CD4-positive, alpha-beta T cell (primary cell): ENCODE data around the gene CPVL. TPM values are rescaled to one million over a fixed set of nuclear protein-coding genes. Genes with fewer than 3 reads are reported as not detected.
A peak's percentile ranks its signal among the peaks of the same experiment; 100 is the strongest.

Experiments
- ATAC-seq: fragments of 200-7000 bp; cut with Tn5 transposase; one replicate; pipeline ENCODE4 v1.10.0; 2022; ENCODE audit warnings: mild to moderate bottlenecking; ENCODE audit not compliant: poor library complexity
- CTCF ChIA-PET: fragments of 350-600 bp; sonication (Branson Sonifier 250); formaldehyde crosslinking; loops from one replicate; lab custom pipeline; 2021; ENCODE audit warnings: antibody characterized with exemption, inconsistent platforms; lab: Charles Lee
- POLR2A ChIA-PET: fragments of 350-600 bp; sonication (Branson Sonifier 250); formaldehyde crosslinking; loops from one replicate; lab custom pipeline; 2021; ENCODE audit warnings: antibody characterized with exemption, inconsistent platforms; lab: Charles Lee
- DNase-seq, 14 experiments: peaks; one replicate each; pipeline ENCODE4 v3.0.0-alpha.2; 2013 to 2020; ENCODE audit warnings: mixed read lengths in 2 of 14
- H3K27ac ChIP-seq, 2 donors: one replicate each; pipeline versions ENCODE4 v1.5.1 to v1.7.0; 2013; ENCODE audit warnings: low read length in 2 of 2, low read depth in 1 of 2, mild to moderate bottlenecking in 1 of 2
- H3K27me3 ChIP-seq, 2 experiments: 1 replicate in 1 of 2; 2 replicates in 1 of 2; pipeline versions ENCODE4 v1.6.1 to v1.7.0; 2013; ENCODE audit warnings: low read length in 2 of 2, control low read depth in 1 of 2, mild to moderate bottlenecking in 1 of 2, moderate library complexity in 1 of 2; ENCODE audit not compliant: insufficient read depth in 2 of 2, control insufficient read depth in 1 of 2
- H3K36me3 ChIP-seq: one replicate; pipeline ENCODE4 v1.6.1; 2013; ENCODE audit warnings: low read length, control low read depth; ENCODE audit not compliant: insufficient read depth
- H3K4me1 ChIP-seq: one replicate; pipeline ENCODE4 v1.6.1; 2013; ENCODE audit warnings: low read length, control low read depth; ENCODE audit not compliant: insufficient read depth
- H3K4me3 ChIP-seq: one replicate; pipeline ENCODE4 v1.5.1; 2013; ENCODE audit warnings: mild to moderate bottlenecking, low read length, moderate library complexity
- H3K9me3 ChIP-seq, 2 experiments: 1 replicate in 1 of 2; 2 replicates in 1 of 2; pipeline versions ENCODE4 v1.6.1 to v1.7.0; 2013; ENCODE audit warnings: low read length in 2 of 2, mild to moderate bottlenecking in 2 of 2, control low read depth in 1 of 2, moderate library complexity in 1 of 2; ENCODE audit not compliant: control insufficient read depth in 1 of 2, insufficient read depth in 1 of 2
- H3K27ac Mint-ChIP-seq: one replicate; pipeline ENCODE4 v1.8.0; 2020; ENCODE audit warnings: mixed read lengths
- H3K27me3 Mint-ChIP-seq: one replicate; pipeline ENCODE4 v1.8.0; 2021; ENCODE audit warnings: mixed read lengths
- H3K36me3 Mint-ChIP-seq: one replicate; pipeline ENCODE4 v1.8.0; 2021; ENCODE audit warnings: low read depth, mixed read lengths
- H3K4me1 Mint-ChIP-seq: one replicate; pipeline ENCODE4 v1.8.0; 2021; ENCODE audit warnings: low read depth, mixed read lengths
- H3K4me3 Mint-ChIP-seq: one replicate; pipeline ENCODE4 v1.8.0; 2020; ENCODE audit warnings: mild to moderate bottlenecking, mixed read lengths
- H3K9me3 Mint-ChIP-seq: one replicate; pipeline ENCODE4 v1.8.0; 2020; ENCODE audit warnings: mixed read lengths
- intact Hi-C, 2 experiments: fragments of 100-400 bp; cut with DNase I in 1 of 2; cut with micrococcal nuclease in 1 of 2; formaldehyde crosslinking; loops; one replicate each; pipeline versions ENCODE4 v1.15.1 to v1.9.0; 2023 to 2025; cut with DNase I, micrococcal nuclease
- total RNA-seq, 174 experiments: library from RNA in 2 of 174; stranded (reverse) in 2 of 174; gene quantifications; one replicate each; pipeline ENCODE4 v1.2.3 and lab custom pipeline; 2021 to 2026
- TF ChIP-seq, protein P1 (sequence below): fragments of 200-600 bp; IDR thresholded peaks from one replicate; pipeline ENCODE4 v1.8.0; 2022; ENCODE audit warnings: antibody characterized with exemption, mild to moderate bottlenecking

CPVL gene
- total RNA-seq, 2 experiments from 2014 or later, result 3.8 to 4.5 TPM

DNA sequence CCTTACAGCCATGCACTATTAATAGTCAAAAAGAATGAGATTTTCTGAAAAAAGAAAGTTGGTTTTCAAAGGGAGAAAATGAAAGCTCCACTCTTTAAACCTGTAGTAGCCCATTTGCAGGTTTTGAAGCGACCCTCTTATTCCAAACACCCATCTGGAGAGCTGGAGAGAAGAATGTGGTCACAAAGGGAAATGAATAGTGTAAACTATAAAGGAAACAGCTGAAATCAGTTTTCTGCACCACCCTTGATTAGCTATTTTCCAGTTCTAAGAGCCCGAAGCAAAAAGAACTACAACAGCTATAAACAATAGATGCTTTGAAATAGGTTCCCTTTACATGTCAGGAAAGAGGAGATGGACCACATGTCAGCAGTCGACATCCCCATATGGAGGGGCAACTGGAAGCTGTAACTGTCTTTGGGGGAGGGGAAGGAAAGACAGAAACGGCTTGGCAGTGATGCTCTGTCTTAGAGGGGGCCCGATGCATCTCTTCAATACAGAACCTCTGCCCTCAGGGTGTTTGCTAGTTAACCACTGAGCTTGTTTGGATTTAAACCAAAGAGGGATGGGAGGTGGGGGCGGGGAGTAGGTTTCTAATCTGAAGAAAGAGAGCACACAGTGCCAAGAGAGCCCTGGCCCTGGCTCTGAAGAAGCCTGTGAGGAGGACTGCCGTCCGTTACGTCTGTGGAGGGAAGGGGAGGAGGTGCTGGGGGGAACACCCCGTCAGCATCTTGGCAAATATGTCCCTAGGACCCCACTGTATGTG is 55.3 kb downstream of the CPVL start:
- ChIA-PET CTCF (no interaction called here), POLR2A (interaction anchor here (0.6 to 2.5 kb wide), 6 partner anchors 10 to 760 kb away, joined by 3 to 7 read pairs (median 4); no protein-coding TSS in a partner anchor)
- no peaks in the 10 kb centered on the region for H3K4me1 ChIP-seq

DNA sequence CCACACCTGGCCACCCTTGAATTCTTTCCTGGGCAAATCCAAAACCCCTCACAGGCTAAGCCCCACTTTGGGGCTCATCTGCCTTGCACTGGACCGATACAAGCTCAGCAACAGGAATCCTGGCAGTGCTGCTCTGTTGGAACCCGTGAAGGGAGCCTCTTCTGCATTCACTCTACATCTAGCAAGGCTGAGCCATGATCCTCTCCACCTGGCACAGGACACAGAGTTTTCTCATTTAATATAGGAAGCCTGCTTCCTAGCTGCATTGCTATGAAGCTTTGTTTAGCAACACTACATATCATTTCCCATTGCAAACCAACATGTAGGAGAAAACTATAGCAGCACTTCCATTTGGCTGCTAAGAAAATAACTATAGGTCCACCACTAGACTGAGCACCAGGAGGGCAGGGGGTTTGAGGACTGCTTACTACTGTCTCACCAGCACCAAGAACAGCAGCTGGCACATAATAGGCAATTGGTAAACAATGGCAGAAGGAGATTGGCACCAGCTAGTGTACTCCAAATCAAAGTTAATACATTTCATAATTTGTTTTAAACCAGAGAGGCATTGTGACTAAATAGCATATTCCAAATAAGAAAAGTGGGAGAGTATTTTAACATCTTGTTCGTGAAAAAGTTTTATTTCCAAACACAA is 56.1 kb downstream of the CPVL start:
- intact Hi-C loops, result no loop called here
- Histone ChIP-seq H3K36me3 (no peaks in the 10 kb centered on the region), H3K9me3 (no peaks in the 10 kb centered on the region), H3K27ac (no peak overlapping the region), H3K4me1 (no peaks in the 10 kb centered on the region), H3K4me3 (no peak overlapping the region), H3K27me3 (no peaks in the 10 kb centered on the region)
- Mint-ChIP-seq H3K27me3 (no peaks in the 10 kb centered on the region), H3K27ac (peak overlapping the region; percentile 83), H3K4me1 (peaks cover 17% of the 10 kb centered on the region), H3K9me3 (no peaks in the 10 kb centered on the region), H3K36me3 (no peaks in the 10 kb centered on the region), H3K4me3 (no peak overlapping the region)
- TF ChIP-seq, protein P1, sequence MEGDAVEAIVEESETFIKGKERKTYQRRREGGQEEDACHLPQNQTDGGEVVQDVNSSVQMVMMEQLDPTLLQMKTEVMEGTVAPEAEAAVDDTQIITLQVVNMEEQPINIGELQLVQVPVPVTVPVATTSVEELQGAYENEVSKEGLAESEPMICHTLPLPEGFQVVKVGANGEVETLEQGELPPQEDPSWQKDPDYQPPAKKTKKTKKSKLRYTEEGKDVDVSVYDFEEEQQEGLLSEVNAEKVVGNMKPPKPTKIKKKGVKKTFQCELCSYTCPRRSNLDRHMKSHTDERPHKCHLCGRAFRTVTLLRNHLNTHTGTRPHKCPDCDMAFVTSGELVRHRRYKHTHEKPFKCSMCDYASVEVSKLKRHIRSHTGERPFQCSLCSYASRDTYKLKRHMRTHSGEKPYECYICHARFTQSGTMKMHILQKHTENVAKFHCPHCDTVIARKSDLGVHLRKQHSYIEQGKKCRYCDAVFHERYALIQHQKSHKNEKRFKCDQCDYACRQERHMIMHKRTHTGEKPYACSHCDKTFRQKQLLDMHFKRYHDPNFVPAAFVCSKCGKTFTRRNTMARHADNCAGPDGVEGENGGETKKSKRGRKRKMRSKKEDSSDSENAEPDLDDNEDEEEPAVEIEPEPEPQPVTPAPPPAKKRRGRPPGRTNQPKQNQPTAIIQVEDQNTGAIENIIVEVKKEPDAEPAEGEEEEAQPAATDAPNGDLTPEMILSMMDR, result no peak
- no peak for ATAC-seq
- ChIA-PET CTCF (no interaction called here), POLR2A (interaction anchor here (0.9 to 2.5 kb wide), 3 partner anchors 9 to 167 kb away, joined by 3 to 7 read pairs (median 4); no protein-coding TSS in a partner anchor)
- no peak for DNase-seq

More for the DNA sequence above, 55.3 kb downstream of the CPVL start:
- Histone ChIP-seq H3K4me3 (no peak overlapping the region), H3K27me3 (no peaks in the 10 kb centered on the region), H3K27ac (no peak overlapping the region), H3K9me3 (no peaks in the 10 kb centered on the region), H3K36me3 (no peaks in the 10 kb centered on the region)
- H3K9me3 Mint-ChIP-seq, result no peaks in the 10 kb centered on the region
- H3K27ac Mint-ChIP-seq, result peak overlapping the region; percentile 83
- peak; percentile 44 for ATAC-seq
- no peaks in the 10 kb centered on the region for H3K27me3 Mint-ChIP-seq
- peaks cover 17% of the 10 kb centered on the region for H3K4me1 Mint-ChIP-seq
- intact Hi-C loops, result no loop called here
- TF ChIP-seq, protein P1, result no peak
- DNase-seq, result peak in 1 of 14 experiments; percentile 1
- peak overlapping the region; percentile 81 for H3K4me3 Mint-ChIP-seq
- H3K36me3 Mint-ChIP-seq, result no peaks in the 10 kb centered on the region

- no peaks in the 10 kb centered on the region for H3K9me3 Mint-ChIP-seq
- POLR2A ChIA-PET, result interaction anchor here (0.8 kb wide), 1 partner anchor 12 kb away, joined by 5 read pairs; no protein-coding TSS in a partner anchor
- intact Hi-C loops, result no loop called here
Observed at GRCh38 chr7:29087840-29088170, 58.5 kb downstream of the CPVL start.

More at GRCh38 chr7:29087840-29088170, 58.5 kb downstream of the CPVL start:
- no peaks in the 10 kb centered on the region for H3K27me3 Mint-ChIP-seq
- H3K4me3 ChIP-seq, result no peak overlapping the region
- no peak overlapping the region for H3K27ac ChIP-seq
- CTCF ChIA-PET, result no interaction called here
- H3K9me3 ChIP-seq, result no peaks in the 10 kb centered on the region
- no peaks in the 10 kb centered on the region for H3K36me3 Mint-ChIP-seq
- H3K4me1 ChIP-seq, result no peaks in the 10 kb centered on the region
- no peak overlapping the region for H3K27ac Mint-ChIP-seq
- no peak overlapping the region for H3K4me3 Mint-ChIP-seq
- DNase-seq (no peak), ATAC-seq (no peak)
- TF ChIP-seq, protein P1, result no peak
- peaks cover 17% of the 10 kb centered on the region for H3K4me1 Mint-ChIP-seq
- no peaks in the 10 kb centered on the region for H3K27me3 ChIP-seq
- no peaks in the 10 kb centered on the region for H3K36me3 ChIP-seq
